ENCODE measurements around the gene SLC22A14. TPM values are rescaled to one million over a fixed set of nuclear protein-coding genes. Genes with fewer than 3 reads are reported as not detected.
"Not testable (repeated sequence)": the region's sequence is repeated elsewhere in the genome, so short reads cannot be mapped to it uniquely, and the experiment has no call there.

SLC22A14 gene
- polyA plus RNA-seq (2013, experiment 1 of 2; ENCODE audit: insufficient read length), result 0.17 TPM
- 0.14 TPM for polyA plus RNA-seq (2013, experiment 2 of 2; ENCODE audit: insufficient read length)

GRCh38 chr3:38281895-38282686, at the start of gene SLC22A14:
Gene SLC22A14 (plus strand): TSS chr3:38282294. CDS start chr3:38306027, 23,733 bp downstream.
- DNase-seq, result no peak

- DNase-seq, result no peak
Observed at GRCh38 chr3:38232701-38233100, 49.4 kb upstream of the SLC22A14 start.

GRCh38 chr3:38235466-38235865, 46.6 kb upstream of the SLC22A14 start:
- DNase-seq, result no peak

GRCh38 chr3:38238416-38239008, 43.6 kb upstream of the SLC22A14 start:
- no peak for DNase-seq

GRCh38 chr3:38242812-38243211, 39.3 kb upstream of the SLC22A14 start:
- DNase-seq, result not testable (repeated sequence)

GRCh38 chr3:38245930-38246329, 36.2 kb upstream of the SLC22A14 start:
- no peak for DNase-seq

GRCh38 chr3:38247366-38248035, 34.6 kb upstream of the SLC22A14 start:
- peak; percentile 82 for DNase-seq

- DNase-seq, result no peak
Observed at GRCh38 chr3:38250198-38250597, 31.9 kb upstream of the SLC22A14 start.

- DNase-seq, result no peak
Observed at GRCh38 chr3:38251197-38251596, 30.9 kb upstream of the SLC22A14 start.

- DNase-seq, result no peak
Observed at GRCh38 chr3:38253704-38254103, 28.4 kb upstream of the SLC22A14 start.

GRCh38 chr3:38254872-38255271, 27.2 kb upstream of the SLC22A14 start:
- no peak for DNase-seq

- DNase-seq, result no peak
Observed at GRCh38 chr3:38255627-38256026, 26.5 kb upstream of the SLC22A14 start.

GRCh38 chr3:38257583-38257982, 24.5 kb upstream of the SLC22A14 start:
- no peak for DNase-seq

- DNase-seq, result no peak
Observed at GRCh38 chr3:38260474-38260873, 21.6 kb upstream of the SLC22A14 start.

- DNase-seq, result no peak
Observed at GRCh38 chr3:38264353-38264771, 17.7 kb upstream of the SLC22A14 start.

GRCh38 chr3:38264779-38265178, 17.3 kb upstream of the SLC22A14 start:
- DNase-seq, result no peak

- DNase-seq, result no peak
Observed at GRCh38 chr3:38265604-38266307, 16.3 kb upstream of the SLC22A14 start, which contains the start of gene SLC22A13. Gene SLC22A13 (plus strand): TSS chr3:38265812. CDS start chr3:38265861, 49 bp downstream.

- no peak for DNase-seq
Observed at GRCh38 chr3:38266810-38267209, 15.3 kb upstream of the SLC22A14 start.

GRCh38 chr3:38267662-38268061, 14.4 kb upstream of the SLC22A14 start:
- no peak for DNase-seq

- no peak for DNase-seq
Observed at GRCh38 chr3:38268087-38268486, 14.0 kb upstream of the SLC22A14 start.

GRCh38 chr3:38268522-38268921, 13.6 kb upstream of the SLC22A14 start:
- no peak for DNase-seq

GRCh38 chr3:38270606-38271005, 11.5 kb upstream of the SLC22A14 start:
- peak; percentile 51 for DNase-seq

- DNase-seq, result no peak
Observed at GRCh38 chr3:38271553-38271952, 10.5 kb upstream of the SLC22A14 start.
